HG03558 (cell line): ENCODE data around the gene TJP2.

Source experiments
- ATAC-seq: cut with Tn5 transposase; IDR thresholded peaks from one replicate; pipeline ENCODE4 v1.9.1; 2021; ENCODE audit warnings: moderate number of reproducible peaks; ENCODE audit not compliant: unreplicated experiment; ENCODE audit errors: extremely low read depth

TJP2 gene

GRCh38 chr9:69218166-69218565 is 44.1 kb downstream of the TJP2 start:
- ATAC-seq, result no peak

GRCh38 chr9:69221036-69221435 is 47.0 kb downstream of the TJP2 start:
- no peak for ATAC-seq

- no peak for ATAC-seq
These were observed 48.9 kb downstream of the TJP2 start for GRCh38 chr9:69222970-69223369.

- ATAC-seq, result no peak
These were observed 49.5 kb downstream of the TJP2 start for GRCh38 chr9:69223605-69224004.

- no peak for ATAC-seq
These were observed 55.3 kb downstream of the TJP2 start for GRCh38 chr9:69229367-69229766.

- ATAC-seq, result no peak
These were observed 58.1 kb downstream of the TJP2 start for GRCh38 chr9:69232135-69232534.

GRCh38 chr9:69234683-69235082 is 60.6 kb downstream of the TJP2 start:
- no peak for ATAC-seq

GRCh38 chr9:69236188-69236587 is 62.1 kb downstream of the TJP2 start:
- ATAC-seq, result no peak

GRCh38 chr9:69237702-69238295 is 63.7 kb downstream of the TJP2 start:
- no peak for ATAC-seq

- ATAC-seq, result no peak
These were observed 69.0 kb downstream of the TJP2 start for GRCh38 chr9:69243116-69243515.

GRCh38 chr9:69246629-69247028 is 72.6 kb downstream of the TJP2 start:
- ATAC-seq, result no peak

GRCh38 chr9:69248005-69248404 is 73.9 kb downstream of the TJP2 start:
- ATAC-seq, result no peak

GRCh38 chr9:69249337-69249736 is 75.3 kb downstream of the TJP2 start:
- ATAC-seq, result no peak

GRCh38 chr9:69250681-69251080 is 76.6 kb downstream of the TJP2 start:
- ATAC-seq, result no peak

- no peak for ATAC-seq
These were observed 78.4 kb downstream of the TJP2 start for GRCh38 chr9:69252436-69252835.

- ATAC-seq, result no peak
These were observed 79.0 kb downstream of the TJP2 start for GRCh38 chr9:69253057-69253456.

- no peak for ATAC-seq
These were observed 80.1 kb downstream of the TJP2 start for GRCh38 chr9:69254223-69254622.

- ATAC-seq, result no peak
These were observed 81.5 kb downstream of the TJP2 start for GRCh38 chr9:69255591-69255990.

- ATAC-seq, result no peak
These were observed 84.5 kb downstream of the TJP2 start for GRCh38 chr9:69258551-69258950.

- no peak for ATAC-seq
These were observed 86.1 kb downstream of the TJP2 start for GRCh38 chr9:69260161-69260560.

- ATAC-seq, result no peak
These were observed 87.6 kb downstream of the TJP2 start for GRCh38 chr9:69261636-69262035.

GRCh38 chr9:69264526-69264925 is 90.4 kb downstream of the TJP2 start:
- ATAC-seq, result no peak

- ATAC-seq, result no peak
These were observed 91.8 kb downstream of the TJP2 start for GRCh38 chr9:69265891-69266290.
